HL-60 (cell line): ENCODE data around the gene EYS.

Experiments used
- DNase-seq, 2 experiments: peaks; one replicate each; pipeline ENCODE4 v3.0.0-alpha.2; 2010 to 2020; ENCODE audit warnings: low read depth in 1 of 2, low spot score in 1 of 2
- H3K27ac ChIP-seq: fragments of 250-450 bp; sonication (Bioruptor Pico); replicated peaks from 2 replicates; pipeline ENCODE4 v1.5.1; 2020; ENCODE audit warnings: mild to moderate bottlenecking, moderate library complexity
- H3K27me3 ChIP-seq: fragments of 250-450 bp; sonication (Bioruptor Pico); 2 replicates; pipeline ENCODE4 v1.5.1; 2021; ENCODE audit warnings: mild to moderate bottlenecking, moderate library complexity; ENCODE audit not compliant: insufficient read depth, poor library complexity, severe bottlenecking
- H3K4me3 ChIP-seq: replicated peaks from 2 replicates; pipeline ENCODE4 v1.5.1; 2011; ENCODE audit warnings: mild to moderate bottlenecking, control low read depth, low read length; ENCODE audit not compliant: insufficient read depth
- CTCF ChIP-seq: IDR thresholded peaks from one replicate; pipeline ENCODE4 v1.5.1; 2011; ENCODE audit warnings: low read length, control low read depth, inconsistent platforms; ENCODE audit not compliant: insufficient read depth
- GABPA ChIP-seq: IDR thresholded peaks from 2 replicates; pipeline ENCODE4 v1.6.1; 2012; ENCODE audit warnings: low read depth
- POLR2AphosphoS5 ChIP-seq: IDR thresholded peaks from 2 replicates; pipeline ENCODE4 v1.6.1; 2012; ENCODE audit warnings: low read depth
- SPI1 ChIP-seq: IDR thresholded peaks from 2 replicates; pipeline ENCODE4 v1.6.1; 2012; ENCODE audit warnings: low read depth, mild to moderate bottlenecking, borderline replicate concordance
- TF ChIP-seq, protein P1 (sequence below): IDR thresholded peaks from 2 replicates; pipeline ENCODE4 v1.6.1; 2012; ENCODE audit warnings: low read depth; ENCODE audit not compliant: insufficient replicate concordance

Gene EYS

GRCh38 chr6:64383277-64383676, 1323.7 kb downstream of the EYS start:
- no peak for TF ChIP-seq CTCF
- no peak for TF ChIP-seq GABPA
- TF ChIP-seq, protein P1, sequence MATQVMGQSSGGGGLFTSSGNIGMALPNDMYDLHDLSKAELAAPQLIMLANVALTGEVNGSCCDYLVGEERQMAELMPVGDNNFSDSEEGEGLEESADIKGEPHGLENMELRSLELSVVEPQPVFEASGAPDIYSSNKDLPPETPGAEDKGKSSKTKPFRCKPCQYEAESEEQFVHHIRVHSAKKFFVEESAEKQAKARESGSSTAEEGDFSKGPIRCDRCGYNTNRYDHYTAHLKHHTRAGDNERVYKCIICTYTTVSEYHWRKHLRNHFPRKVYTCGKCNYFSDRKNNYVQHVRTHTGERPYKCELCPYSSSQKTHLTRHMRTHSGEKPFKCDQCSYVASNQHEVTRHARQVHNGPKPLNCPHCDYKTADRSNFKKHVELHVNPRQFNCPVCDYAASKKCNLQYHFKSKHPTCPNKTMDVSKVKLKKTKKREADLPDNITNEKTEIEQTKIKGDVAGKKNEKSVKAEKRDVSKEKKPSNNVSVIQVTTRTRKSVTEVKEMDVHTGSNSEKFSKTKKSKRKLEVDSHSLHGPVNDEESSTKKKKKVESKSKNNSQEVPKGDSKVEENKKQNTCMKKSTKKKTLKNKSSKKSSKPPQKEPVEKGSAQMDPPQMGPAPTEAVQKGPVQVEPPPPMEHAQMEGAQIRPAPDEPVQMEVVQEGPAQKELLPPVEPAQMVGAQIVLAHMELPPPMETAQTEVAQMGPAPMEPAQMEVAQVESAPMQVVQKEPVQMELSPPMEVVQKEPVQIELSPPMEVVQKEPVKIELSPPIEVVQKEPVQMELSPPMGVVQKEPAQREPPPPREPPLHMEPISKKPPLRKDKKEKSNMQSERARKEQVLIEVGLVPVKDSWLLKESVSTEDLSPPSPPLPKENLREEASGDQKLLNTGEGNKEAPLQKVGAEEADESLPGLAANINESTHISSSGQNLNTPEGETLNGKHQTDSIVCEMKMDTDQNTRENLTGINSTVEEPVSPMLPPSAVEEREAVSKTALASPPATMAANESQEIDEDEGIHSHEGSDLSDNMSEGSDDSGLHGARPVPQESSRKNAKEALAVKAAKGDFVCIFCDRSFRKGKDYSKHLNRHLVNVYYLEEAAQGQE, result no peak
- no peak for TF ChIP-seq SPI1
- no peak for TF ChIP-seq POLR2AphosphoS5

GRCh38 chr6:64376394-64376793, 1330.6 kb downstream of the EYS start:
- TF ChIP-seq CTCF (no peak), SPI1 (no peak), POLR2AphosphoS5 (no peak), GABPA (no peak)
- TF ChIP-seq, protein P1, result no peak
- DNase-seq, result no peak
- no peaks in the 10 kb centered on the region for H3K27me3 ChIP-seq
- no peak overlapping the region for H3K4me3 ChIP-seq
- H3K27ac ChIP-seq, result no peak overlapping the region

More at GRCh38 chr6:64383277-64383676, 1323.7 kb downstream of the EYS start:
- H3K27ac ChIP-seq, result no peak overlapping the region
- no peak for DNase-seq
- H3K4me3 ChIP-seq, result no peak overlapping the region
- no peaks in the 10 kb centered on the region for H3K27me3 ChIP-seq

- Histone ChIP-seq H3K4me3 (no peak overlapping the region), H3K27me3 (no peaks in the 10 kb centered on the region), H3K27ac (no peak overlapping the region)
- no peak for DNase-seq
- TF ChIP-seq SPI1 (no peak), POLR2AphosphoS5 (no peak), GABPA (no peak), CTCF (no peak)
- TF ChIP-seq, protein P1, result no peak
These were observed 1349.6 kb downstream of the EYS start for GRCh38 chr6:64357430-64357829.
